ENCODE results near the gene DLX5. TPM values are rescaled to one million over a fixed set of nuclear protein-coding genes. Genes with fewer than 3 reads are reported as not detected.

DLX5 gene
- polyA plus RNA-seq, 1 donor from 2014 or later: 44.6 TPM

GRCh38 chr7:97015279-97015678, 9.4 kb downstream of the DLX5 start (continued):
- TF ChIP-seq CTCF (IDR thresholded peaks at IDR 0.05; ENCODE audit: poor library complexity, severe bottlenecking): no peak

DNA sequence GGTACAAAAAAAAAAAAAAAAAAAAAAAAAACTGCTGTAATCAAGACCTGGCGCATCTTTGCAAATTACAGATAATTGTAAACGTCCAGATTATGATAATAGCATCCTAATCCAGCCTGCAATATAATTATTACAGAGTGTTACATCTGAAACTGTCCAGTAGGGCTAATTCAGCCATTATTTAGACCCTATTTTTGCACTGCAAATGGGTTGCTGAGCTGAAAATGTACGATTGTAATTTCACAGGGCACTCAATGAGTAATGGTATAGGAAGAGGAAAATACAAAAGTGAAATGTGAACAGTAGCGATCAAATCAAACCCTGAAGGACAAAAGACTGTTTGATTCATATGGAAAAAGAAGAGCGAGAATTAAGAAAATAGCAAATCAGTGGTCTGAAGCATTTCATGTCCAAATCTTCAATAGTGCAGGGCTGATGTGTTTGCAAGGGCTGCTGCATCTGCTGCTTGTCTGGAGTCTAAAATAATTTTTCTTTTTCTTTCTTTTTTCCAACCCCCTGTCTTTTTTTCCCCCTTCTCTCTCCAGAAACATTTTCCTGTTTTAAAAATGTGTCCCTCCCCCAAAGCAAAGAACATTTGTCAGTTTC, 10.4 kb downstream of the DLX5 start:
- Histone ChIP-seq H3F3A (ENCODE audit: insufficient read depth, low read length, poor library complexity, severe bottlenecking) (peaks cover 10% of the 10 kb centered on the region), H3K27me3 (ENCODE audit: insufficient read depth, low read depth, low read length) (peaks cover 6% of the 10 kb centered on the region), H3K79me2 (replicated peaks; ENCODE audit: insufficient read depth, low read length) (peaks cover 97% of the 10 kb centered on the region), H3K4me3 (ENCODE audit: low read length) (peak overlapping the region; percentile 87), H3K9me2 (ENCODE audit: insufficient read depth, low read length) (no peaks in the 10 kb centered on the region), H3K27ac (ENCODE audit: low read length) (peak overlapping the region; percentile 100), H3K9ac (ENCODE audit: low read length) (peak overlapping the region; percentile 99), H3K36me3 (ENCODE audit: insufficient read depth, low read length) (peaks cover 11% of the 10 kb centered on the region), H2AFZ (ENCODE audit: low read depth, low read length) (no peak overlapping the region), H3K4me2 (ENCODE audit: low read length) (peak overlapping the region; percentile 81), H3K9me3 (ENCODE audit: low read length) (no peaks in the 10 kb centered on the region), H4K20me1 (ENCODE audit: insufficient read depth) (no peaks in the 10 kb centered on the region)
- TF ChIP-seq EZH2 (IDR thresholded peaks at IDR 0.05; ENCODE audit: borderline replicate concordance, insufficient read depth, low read length, poor library complexity, severe bottlenecking): no peak
- TF ChIP-seq TAF1 (IDR thresholded peaks at IDR 0.05; ENCODE audit: low read depth): no peak
- TF ChIP-seq RAD21 (conservative IDR thresholded peaks at IDR 0.05): no peak
- TF ChIP-seq EP300 (conservative IDR thresholded peaks at IDR 0.05; ENCODE audit: poor library complexity, severe bottlenecking): no peak
- TF ChIP-seq, protein P1, sequence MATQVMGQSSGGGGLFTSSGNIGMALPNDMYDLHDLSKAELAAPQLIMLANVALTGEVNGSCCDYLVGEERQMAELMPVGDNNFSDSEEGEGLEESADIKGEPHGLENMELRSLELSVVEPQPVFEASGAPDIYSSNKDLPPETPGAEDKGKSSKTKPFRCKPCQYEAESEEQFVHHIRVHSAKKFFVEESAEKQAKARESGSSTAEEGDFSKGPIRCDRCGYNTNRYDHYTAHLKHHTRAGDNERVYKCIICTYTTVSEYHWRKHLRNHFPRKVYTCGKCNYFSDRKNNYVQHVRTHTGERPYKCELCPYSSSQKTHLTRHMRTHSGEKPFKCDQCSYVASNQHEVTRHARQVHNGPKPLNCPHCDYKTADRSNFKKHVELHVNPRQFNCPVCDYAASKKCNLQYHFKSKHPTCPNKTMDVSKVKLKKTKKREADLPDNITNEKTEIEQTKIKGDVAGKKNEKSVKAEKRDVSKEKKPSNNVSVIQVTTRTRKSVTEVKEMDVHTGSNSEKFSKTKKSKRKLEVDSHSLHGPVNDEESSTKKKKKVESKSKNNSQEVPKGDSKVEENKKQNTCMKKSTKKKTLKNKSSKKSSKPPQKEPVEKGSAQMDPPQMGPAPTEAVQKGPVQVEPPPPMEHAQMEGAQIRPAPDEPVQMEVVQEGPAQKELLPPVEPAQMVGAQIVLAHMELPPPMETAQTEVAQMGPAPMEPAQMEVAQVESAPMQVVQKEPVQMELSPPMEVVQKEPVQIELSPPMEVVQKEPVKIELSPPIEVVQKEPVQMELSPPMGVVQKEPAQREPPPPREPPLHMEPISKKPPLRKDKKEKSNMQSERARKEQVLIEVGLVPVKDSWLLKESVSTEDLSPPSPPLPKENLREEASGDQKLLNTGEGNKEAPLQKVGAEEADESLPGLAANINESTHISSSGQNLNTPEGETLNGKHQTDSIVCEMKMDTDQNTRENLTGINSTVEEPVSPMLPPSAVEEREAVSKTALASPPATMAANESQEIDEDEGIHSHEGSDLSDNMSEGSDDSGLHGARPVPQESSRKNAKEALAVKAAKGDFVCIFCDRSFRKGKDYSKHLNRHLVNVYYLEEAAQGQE (IDR thresholded peaks at IDR 0.05; ENCODE audit: borderline replicate concordance): peak; percentile 62
- no peak for TF ChIP-seq POLR2AphosphoS5 (IDR thresholded peaks at IDR 0.05)
- no peak for TF ChIP-seq SMC3 (conservative IDR thresholded peaks at IDR 0.05; ENCODE audit: poor library complexity)
- TF ChIP-seq MXI1 (conservative IDR thresholded peaks at IDR 0.05; ENCODE audit: poor library complexity, severe bottlenecking): no peak
- TF ChIP-seq CTCF (IDR thresholded peaks at IDR 0.05; ENCODE audit: poor library complexity, severe bottlenecking): peak; percentile 29
